Measurements from ENCODE around the gene PIN4. TPM values are rescaled to one million over a fixed set of nuclear protein-coding genes. Genes with fewer than 3 reads are reported as not detected.
"Not testable (repeated sequence)": the region's sequence is repeated elsewhere in the genome, so short reads cannot be mapped to it uniquely, and the experiment has no call there.

Gene PIN4
- polyA plus RNA-seq, 4 donors = 31.0 to 59.1 (median 43.8) TPM

DNA sequence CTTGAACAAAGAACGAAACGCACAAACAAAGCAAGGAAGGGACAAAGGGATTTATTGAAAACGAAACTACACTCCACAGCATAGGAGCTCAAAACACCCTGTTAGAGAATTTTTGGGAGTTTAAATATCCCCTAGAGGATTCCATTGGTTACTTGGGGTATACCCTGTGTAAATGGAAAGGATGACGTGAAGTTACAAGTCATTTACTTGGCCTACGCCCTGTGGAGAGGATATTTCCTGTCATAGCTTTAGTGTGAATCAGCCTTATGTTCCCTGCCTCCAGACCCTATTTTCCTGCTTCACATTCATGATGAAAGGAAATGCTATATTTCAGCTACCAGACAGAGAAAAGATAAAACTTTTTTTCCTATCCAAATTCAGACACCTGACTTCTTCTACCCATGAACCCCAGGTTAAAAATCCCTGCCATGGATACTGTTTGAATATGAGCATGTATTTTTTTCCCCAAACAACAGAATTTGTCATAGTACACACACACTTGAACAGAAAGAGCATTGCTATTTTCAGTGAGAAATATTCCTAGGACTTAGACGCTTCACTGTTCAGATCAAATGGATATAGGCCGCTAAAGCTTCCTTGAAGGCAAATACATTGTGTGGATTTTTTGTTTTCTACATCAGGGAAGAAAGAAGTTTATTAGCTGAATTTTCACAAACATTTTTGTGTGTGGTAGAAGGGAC is 20.4 kb downstream of the PIN4 start:
- no peak for DNase-seq (ENCODE audit: low read depth in 4 of 4, low spot score in 3 of 4)

DNA sequence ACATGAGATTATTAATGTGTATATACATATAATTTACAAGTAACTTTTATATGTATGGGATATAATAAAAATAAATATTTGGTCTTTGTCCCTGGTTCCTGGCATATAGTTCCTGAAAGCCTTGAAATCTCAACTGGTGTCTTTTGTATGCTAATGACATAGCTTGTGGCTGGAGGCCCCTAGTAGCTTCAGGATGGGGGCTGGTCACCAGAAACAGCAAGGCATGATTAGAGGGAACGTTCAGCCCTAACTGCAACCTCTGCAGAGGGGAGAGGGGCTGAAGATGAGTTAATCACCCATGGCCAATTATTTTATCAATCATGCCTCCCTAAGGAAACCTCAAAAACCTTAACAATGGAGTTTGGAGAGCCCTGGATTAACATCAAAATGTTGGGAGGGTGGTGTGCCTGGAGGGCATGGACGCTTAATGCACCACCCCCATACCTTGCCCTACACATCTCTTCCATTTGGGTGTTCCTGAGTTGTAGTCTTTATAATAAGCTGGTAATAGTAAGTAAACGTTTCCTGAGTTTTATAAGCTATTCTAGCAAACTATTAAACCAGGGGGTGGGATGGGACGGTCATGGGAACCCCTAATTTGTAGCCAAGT is 21.3 kb downstream of the PIN4 start:
- DNase-seq (ENCODE audit: low read depth in 4 of 4, low spot score in 3 of 4) = no peak

DNA sequence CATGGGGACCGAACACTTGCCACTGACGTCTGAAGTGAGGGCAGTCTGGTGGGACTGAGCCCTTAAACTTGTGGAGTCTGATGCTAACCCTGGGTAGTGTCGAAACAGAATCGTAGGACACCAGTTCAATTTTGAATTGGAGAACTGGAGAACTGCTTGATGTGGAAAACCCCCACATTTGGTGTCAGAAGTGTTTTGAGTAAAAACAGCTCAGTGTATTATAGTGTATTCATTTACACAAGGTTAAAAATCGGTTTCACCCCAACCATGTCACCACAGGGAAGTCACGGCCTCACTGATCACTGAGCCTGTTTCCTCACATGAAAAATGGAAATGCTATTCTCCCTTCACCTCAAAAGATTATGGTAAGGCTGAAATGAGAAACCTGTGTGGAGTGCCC is 21.9 kb downstream of the PIN4 start:
- DNase-seq (ENCODE audit: low read depth in 4 of 4, low spot score in 3 of 4) = no peak

DNA sequence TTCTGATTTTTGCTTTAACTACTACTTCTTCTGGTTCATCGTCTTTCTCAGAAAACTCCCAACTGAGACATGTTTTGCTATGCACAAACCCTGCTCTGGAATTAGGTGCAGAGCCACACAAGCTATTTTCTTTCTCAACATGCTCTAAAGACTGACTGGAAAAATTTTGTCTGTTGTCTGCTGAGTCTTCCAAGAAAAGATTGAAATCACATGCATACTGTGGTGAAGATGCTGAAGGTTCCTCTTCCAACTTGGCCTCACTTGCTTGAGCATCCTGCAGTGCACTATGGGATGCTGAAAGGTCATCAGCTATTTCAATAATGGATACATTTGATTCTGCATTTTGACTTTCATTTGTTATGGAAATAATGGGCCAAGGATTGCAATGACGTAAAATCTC is 24.1 kb downstream of the PIN4 start:
- no peak for DNase-seq (ENCODE audit: low read depth in 4 of 4, low spot score in 3 of 4)

DNA sequence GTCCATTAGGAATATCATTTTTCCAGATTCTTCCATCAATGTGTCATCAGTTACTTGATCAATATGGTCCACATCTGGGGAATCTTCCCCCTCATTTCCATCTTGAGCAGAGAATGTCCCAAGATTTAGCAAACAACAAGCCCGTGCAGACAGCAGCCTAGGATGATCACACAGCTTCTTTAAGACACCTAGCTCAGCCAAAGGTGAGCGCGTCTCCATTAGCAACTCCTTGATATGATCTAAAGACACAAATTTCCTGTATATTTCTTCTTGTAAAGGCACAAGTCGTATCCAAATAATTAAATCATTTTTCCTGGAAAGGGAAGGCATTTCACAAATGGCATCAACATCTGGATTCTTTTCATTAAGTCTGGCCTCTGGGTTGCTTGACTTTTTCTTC is 25.8 kb downstream of the PIN4 start:
- no peak for DNase-seq (ENCODE audit: low read depth in 4 of 4, low spot score in 3 of 4)

DNA sequence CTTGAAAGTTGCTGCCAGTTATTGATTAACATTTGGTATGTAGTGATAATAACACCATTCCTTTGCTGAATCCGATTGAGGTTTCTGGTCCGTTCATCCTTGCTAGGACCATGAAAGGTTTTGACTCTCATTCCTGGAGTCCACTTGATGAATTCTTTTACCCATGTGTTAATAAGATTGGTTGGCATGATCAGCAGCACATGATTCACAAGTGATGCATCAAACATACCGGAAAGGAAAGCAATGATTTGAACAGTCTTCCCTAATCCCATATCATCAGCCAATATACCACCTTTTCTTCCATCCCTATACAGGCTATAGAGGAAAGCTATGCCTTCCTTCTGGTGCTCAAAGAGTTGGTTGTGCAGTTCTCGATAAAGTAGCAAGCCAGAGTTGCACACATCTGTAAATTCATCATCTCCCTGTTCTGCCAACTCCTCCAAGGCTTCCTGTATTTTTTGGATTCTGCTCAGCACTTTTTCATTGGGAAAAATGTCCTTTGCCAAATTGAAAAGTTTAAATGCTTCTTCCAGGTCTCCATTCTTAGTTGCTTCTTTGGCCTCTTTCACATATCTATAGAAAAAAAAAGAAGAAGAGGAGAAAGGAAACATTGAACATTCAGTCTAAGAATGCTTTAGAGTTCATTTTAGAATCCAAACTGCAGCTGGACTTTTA is 26.7 kb downstream of the PIN4 start:
- no peak for DNase-seq (ENCODE audit: low read depth in 4 of 4, low spot score in 3 of 4)

DNA sequence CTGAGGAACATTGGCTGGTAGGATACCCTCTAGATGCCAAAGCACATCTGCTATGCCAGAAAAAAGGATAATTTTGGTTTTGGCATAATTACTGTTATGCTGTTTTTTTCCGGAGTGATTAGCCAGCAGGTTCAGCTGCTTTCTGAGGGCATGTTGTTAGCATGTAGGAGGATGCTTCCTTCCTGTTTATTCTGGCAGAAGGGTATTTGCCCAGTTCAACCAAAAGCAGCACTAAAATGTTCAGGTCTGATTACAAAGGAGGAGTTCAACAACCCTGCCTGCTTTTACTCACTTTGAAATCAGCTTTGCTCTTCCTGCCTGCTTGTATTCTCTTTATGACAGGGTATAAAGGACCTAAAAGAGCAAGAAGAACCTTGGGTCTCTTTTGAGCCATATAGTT is 35.4 kb downstream of the PIN4 start:
- no peak for DNase-seq (ENCODE audit: low read depth in 4 of 4, low spot score in 3 of 4)

DNA sequence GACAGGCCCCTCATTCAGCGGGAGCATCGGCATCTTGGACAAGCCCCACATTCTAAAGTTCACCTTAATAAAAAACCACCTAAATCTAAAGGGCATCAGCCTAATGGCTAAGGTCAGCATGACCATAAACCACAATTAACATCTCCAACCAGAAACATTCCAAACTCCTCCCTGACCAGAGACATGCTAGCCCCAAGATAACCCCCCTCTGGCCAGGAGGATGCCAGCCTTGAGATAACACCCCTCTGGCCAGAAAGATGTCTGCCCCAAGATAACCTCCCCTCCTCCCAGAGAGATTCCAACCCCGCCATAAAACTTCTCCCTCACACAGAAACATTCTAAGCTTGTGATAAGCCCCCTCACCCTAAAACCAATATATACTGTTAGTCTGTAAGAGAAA is 38.8 kb downstream of the PIN4 start:
- not testable (repeated sequence) for DNase-seq (ENCODE audit: low read depth in 4 of 4, low spot score in 3 of 4)

DNA sequence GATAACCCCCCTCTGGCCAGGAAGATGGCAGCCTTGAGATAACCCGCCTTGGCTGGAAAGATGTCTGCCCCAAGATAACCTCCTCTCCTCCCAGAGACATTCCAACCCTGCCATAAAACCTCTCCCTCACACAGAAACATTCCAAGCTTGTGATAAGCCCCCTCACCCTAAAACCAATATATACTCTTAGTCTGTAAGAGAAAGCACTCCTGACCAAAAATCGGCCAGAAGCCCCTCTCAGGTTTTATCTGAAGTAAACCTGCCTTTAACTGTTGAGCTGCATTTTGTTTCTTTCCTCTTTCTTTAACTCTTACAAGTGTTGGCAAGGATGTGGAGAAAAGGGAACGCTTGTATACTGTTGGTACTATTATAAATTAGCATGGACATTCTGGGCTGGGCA is 48.7 kb downstream of the PIN4 start:
- DNase-seq (ENCODE audit: low read depth in 4 of 4, low spot score in 3 of 4) = no peak

DNA sequence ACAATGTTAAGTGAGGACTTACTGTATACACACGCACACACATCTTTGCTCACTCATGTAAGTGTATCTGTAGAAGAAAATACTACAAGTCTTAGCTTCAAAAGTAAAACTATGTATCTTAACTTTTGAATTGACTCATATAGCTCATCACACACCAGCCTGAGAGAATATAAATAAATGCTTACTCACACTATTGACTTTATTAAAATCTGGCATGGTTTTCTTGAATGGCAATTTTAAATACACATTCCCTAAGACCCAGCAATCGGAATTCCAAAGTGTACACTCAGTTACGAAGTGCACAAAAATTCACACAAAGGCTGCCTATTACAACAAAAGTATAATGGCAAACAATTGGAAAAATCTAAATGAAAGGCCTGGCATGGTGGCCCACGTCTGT is 55.3 kb downstream of the PIN4 start:
- no peak for DNase-seq (ENCODE audit: low read depth in 4 of 4, low spot score in 3 of 4)

DNA sequence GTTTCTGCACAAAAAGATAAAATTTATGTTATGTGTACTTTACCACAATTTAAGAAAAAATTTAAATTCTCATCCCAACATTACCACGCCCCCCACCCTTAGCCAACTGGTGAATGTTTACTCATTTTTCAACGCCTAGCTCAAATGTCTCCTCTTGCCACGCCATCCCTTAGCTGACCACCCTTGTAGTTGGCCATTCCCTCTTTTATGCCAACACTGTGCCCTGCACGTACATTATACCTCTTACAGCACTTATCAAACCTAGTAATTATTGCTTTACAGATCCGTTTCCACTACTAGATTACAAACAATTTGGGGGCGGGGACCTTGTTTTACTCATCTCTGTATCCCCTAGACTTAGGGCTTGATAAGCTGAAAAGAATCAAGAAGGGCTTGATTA is 56.6 kb downstream of the PIN4 start:
- DNase-seq (ENCODE audit: low read depth in 4 of 4, low spot score in 3 of 4) = no peak

DNA sequence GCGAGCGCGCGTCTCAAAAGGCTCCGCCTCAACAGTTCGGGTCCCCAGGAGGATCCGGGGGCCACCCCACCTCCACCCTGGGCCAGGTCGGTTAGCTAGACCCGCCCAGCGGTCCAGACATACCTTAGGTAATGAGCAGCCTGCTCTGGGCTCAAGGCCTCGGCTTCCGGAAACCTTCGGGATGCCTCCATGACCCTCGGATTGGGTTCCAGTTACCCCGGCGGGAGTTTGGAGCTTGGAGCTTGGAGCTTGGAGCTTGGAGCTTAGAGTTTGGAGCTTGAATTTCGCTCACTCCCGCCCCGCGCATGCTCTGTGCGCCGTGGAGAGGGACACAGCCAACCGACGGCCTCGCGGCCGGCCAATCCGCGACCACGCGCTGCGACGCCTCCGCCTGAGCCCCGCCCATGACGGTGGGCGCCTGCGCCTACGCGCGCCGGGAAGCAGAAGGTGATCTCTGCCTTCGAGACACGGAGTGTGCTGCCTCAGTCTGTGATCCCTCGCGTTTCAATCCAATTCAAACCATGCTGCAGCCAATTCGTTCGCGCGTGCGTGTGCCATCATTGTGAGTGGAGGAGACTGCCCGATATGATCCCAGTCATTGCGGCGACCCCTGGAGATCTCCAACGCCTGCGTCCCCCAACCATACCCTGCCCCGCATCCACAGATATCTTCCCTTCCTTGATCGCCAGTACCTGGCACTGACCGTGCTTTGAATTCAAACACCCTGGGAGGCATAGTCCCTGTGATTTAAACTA is 57.3 kb downstream of the PIN4 start, which contains the start of gene ERCC6L:
Gene ERCC6L, minus strand, starts transcription at position 307 of the 755 bp plus-strand sequence. Its CDS starts 116 bp downstream, at position 191.
- DNase-seq (ENCODE audit: low read depth in 4 of 4, low spot score in 3 of 4) = peak; percentile 60 to 73 (median 66)

DNA sequence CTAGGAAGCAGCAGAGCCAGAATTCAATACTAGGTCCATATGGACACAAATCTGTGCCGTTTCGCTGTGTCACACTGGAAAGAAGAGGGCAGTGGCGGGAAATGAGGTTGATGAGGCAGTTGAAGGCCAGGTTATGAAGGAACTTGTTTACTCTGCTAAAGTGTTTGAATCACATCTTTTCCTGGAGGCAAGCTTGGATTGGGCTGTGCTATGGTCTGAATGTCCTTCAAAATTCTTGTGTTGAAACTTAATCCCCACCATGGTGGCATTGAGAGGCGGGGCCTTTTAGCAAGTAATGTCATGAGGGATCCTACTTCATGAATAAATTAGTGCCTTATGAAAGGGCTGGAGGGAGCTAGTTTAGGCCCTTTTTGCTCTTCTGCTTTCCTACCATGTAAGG is 59.4 kb downstream of the PIN4 start:
- no peak for DNase-seq (ENCODE audit: low read depth in 4 of 4, low spot score in 3 of 4)

DNA sequence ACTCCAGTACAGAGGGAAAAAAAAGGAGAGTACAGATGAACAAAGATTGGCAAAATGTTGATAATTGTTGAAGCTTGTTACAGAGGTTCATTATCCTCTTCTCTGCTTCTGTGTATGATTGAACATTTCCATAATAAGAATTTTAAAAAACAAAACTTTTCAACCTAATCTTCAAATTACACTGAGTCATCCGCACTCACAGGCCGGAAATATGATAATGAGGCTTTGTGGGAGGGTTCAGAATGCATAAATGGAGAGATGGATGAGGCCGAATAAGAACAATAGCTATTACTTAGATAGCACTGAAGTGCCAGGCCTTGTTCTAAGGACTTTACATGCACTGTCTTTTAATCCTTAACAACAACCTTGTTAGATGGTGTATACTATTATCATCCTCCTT is 61.9 kb downstream of the PIN4 start:
- no peak for DNase-seq (ENCODE audit: low read depth in 4 of 4, low spot score in 3 of 4)

DNA sequence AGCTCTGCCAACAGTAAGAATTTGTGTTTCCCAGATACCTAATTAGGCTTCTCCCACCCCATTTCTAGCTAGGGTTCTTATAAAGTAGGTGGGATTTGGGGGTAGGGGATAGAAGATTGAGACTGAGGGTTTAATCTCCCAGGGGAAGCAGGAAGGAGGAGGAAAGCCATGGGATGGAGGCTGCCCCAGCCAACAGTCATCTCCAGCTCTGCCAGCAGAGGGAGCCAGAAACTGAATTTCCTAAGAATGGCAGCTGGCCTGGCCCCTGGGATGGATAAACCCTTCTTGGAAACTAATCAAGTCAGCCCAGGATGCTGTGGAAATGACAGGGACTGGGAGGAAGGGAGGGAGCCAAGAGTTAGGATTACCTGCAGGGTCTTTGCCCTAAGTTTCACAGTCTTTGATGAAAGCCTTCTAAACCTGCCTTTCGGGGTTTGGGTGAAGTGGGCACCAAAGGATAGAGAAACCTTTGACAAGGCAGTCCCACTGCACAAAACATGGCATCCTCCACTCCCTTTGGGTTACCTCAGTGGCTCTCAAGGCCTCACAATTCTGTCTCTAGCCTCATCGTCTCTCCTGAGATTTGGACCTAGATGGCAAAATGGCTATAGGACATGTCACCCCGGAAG is 64.0 kb downstream of the PIN4 start:
- DNase-seq (ENCODE audit: low read depth in 4 of 4, low spot score in 3 of 4) = no peak

DNA sequence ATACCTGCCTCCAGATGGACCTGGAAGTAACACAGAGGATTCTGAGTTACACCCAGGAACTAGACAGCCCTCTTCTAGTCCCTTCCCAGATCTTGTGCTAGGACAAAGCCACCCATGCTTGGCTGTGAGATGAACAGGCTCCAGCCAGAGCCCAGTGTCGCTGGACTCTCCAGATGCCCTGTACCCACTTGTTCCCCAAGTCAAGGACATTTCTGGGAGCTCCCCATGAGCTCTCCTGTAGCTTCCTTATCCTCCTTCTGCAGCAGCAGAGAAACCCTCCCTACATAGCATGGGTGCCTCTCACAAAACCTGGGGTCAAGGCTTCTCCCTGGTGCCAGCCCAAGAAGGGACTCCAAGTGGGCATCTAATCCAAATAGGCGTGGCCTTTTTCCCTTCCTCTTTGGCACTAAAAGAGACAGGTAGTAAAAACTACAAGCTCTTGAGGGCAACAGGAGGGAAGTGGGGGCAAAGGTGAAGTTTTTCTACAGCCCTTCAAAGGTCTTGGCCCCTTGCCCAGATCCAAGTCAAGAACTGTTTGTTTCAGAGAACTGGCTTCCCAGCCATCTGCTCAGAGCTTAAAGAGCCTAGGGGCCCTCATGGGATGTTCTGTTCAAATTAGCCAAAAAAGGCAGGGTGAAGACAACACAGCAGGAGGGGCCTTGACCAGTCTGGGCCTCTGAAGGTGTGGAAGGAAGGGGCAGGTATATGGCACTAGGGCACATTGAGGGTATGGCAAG is 65.8 kb downstream of the PIN4 start:
- DNase-seq (ENCODE audit: low read depth in 4 of 4, low spot score in 3 of 4) = no peak

All from left renal pelvis (tissue), 4 donors.